ENCODE results near the gene TPP1.

The TPP1 gene

GRCh38 chr11:6563667-6564066 is 55.6 kb downstream of the TPP1 start:
- H3K4me1 Mint-ChIP-seq (ENCODE audit: low read depth), result no peaks in the 10 kb centered on the region
- peaks cover 17% of the 10 kb centered on the region for H3K36me3 Mint-ChIP-seq (ENCODE audit: low read depth)
- no peak overlapping the region for H3K27ac Mint-ChIP-seq
- no peak overlapping the region for H3K4me3 Mint-ChIP-seq
- no peaks in the 10 kb centered on the region for H3K27me3 Mint-ChIP-seq
- no peak for DNase-seq
- no peaks in the 10 kb centered on the region for H3K9me3 Mint-ChIP-seq

GRCh38 chr11:6563121-6563619 is 56.1 kb downstream of the TPP1 start:
- Mint-ChIP-seq H3K36me3 (ENCODE audit: low read depth) (peaks cover 14% of the 10 kb centered on the region), H3K4me1 (ENCODE audit: low read depth) (no peaks in the 10 kb centered on the region), H3K9me3 (no peaks in the 10 kb centered on the region), H3K27ac (no peak overlapping the region), H3K27me3 (no peaks in the 10 kb centered on the region), H3K4me3 (no peak overlapping the region)
- DNase-seq, result no peak

Measured in activated T-cell treated with anti-CD3 and anti-CD28 coated beads, Interleukin-2, amount 50 U/mL, for 24 hours (primary cell).